HepG2 (cell line): ENCODE results near the gene STK4. TPM values are rescaled to one million over a fixed set of nuclear protein-coding genes. Genes with fewer than 3 reads are reported as not detected.

Experiments used
- ADNP ChIP-seq: sonication (generic); formaldehyde crosslinking; IDR thresholded peaks from 2 replicates; pipeline ENCODE4 v1.4.0; 2020; ENCODE audit warnings: missing genetic modification reagents
- AHDC1 ChIP-seq: sonication (generic); formaldehyde crosslinking; IDR thresholded peaks from 2 replicates; pipeline ENCODE4 v1.5.1; 2020; ENCODE audit warnings: mild to moderate bottlenecking, missing genetic modification reagents, borderline replicate concordance
- CBFB ChIP-seq: sonication (generic); formaldehyde crosslinking; IDR thresholded peaks from 2 replicates; pipeline ENCODE4 v1.4.0; 2020; ENCODE audit warnings: missing genetic modification reagents
- CSRNP2 ChIP-seq: sonication (generic); formaldehyde crosslinking; conservative IDR thresholded peaks from 2 replicates; pipeline ENCODE4 v1.8.0; 2022; ENCODE audit warnings: low read depth, missing genetic modification reagents
- FUBP1 ChIP-seq: sonication (generic); formaldehyde crosslinking; IDR thresholded peaks from 2 replicates; pipeline ENCODE4 v1.5.1; 2020; ENCODE audit warnings: missing genetic modification reagents, mild to moderate bottlenecking, borderline replicate concordance
- GATA4 ChIP-seq: sonication (generic); IDR thresholded peaks from 2 replicates; pipeline ENCODE4 v1.6.1; 2016; ENCODE audit warnings: antibody characterized with exemption, low read depth, borderline replicate concordance
- NFE2L1 ChIP-seq: sonication (generic); formaldehyde crosslinking; IDR thresholded peaks from 2 replicates; pipeline ENCODE4 v1.4.0; 2020; ENCODE audit warnings: missing genetic modification reagents, mild to moderate bottlenecking, borderline replicate concordance
- NR3C1 ChIP-seq: sonication (generic); formaldehyde crosslinking; IDR thresholded peaks from 2 replicates; pipeline ENCODE4 v1.4.0; 2020; ENCODE audit warnings: missing genetic modification reagents
- PBX3 ChIP-seq: sonication (generic); formaldehyde crosslinking; IDR thresholded peaks from 2 replicates; pipeline ENCODE4 v1.8.1; 2023; ENCODE audit warnings: missing genetic modification reagents, inconsistent platforms, borderline replicate concordance
- SNAPC5 ChIP-seq: sonication (generic); formaldehyde crosslinking; IDR thresholded peaks from 2 replicates; pipeline ENCODE4 v1.8.1; 2023; ENCODE audit warnings: mild to moderate bottlenecking, missing genetic modification reagents, borderline replicate concordance
- ZKSCAN1 ChIP-seq: fragments of 150-350 bp; IDR thresholded peaks from 2 replicates; pipeline ENCODE4 v1.6.1; 2014; ENCODE audit warnings: low read length
- ZNF331 ChIP-seq: sonication (generic); formaldehyde crosslinking; IDR thresholded peaks from 2 replicates; pipeline ENCODE4 v1.4.0; 2020; ENCODE audit warnings: missing genetic modification reagents
- ZNF337 ChIP-seq: sonication (generic); formaldehyde crosslinking; IDR thresholded peaks from 2 replicates; pipeline ENCODE4 v1.5.1; 2020; ENCODE audit warnings: missing genetic modification reagents, low read depth, mild to moderate bottlenecking, borderline replicate concordance
- ZNF44 ChIP-seq: sonication (generic); formaldehyde crosslinking; IDR thresholded peaks from 2 replicates; pipeline ENCODE4 v1.5.1; 2020; ENCODE audit warnings: mild to moderate bottlenecking, missing genetic modification reagents
- ZNF549 ChIP-seq: sonication (generic); formaldehyde crosslinking; IDR thresholded peaks from 2 replicates; pipeline ENCODE4 v1.5.0; 2020; ENCODE audit warnings: missing genetic modification reagents
- ZNF569 ChIP-seq: sonication (generic); formaldehyde crosslinking; IDR thresholded peaks from 2 replicates; pipeline ENCODE4 v1.5.0; 2020; ENCODE audit warnings: mild to moderate bottlenecking, missing genetic modification reagents, moderate library complexity, borderline replicate concordance
- ZNF629 ChIP-seq: sonication (generic); formaldehyde crosslinking; conservative IDR thresholded peaks from 2 replicates; pipeline ENCODE4 v1.5.0; 2020; ENCODE audit warnings: missing genetic modification reagents
- ZNF800 ChIP-seq: sonication (generic); formaldehyde crosslinking; IDR thresholded peaks from 2 replicates; pipeline ENCODE4 v1.4.0; 2020; ENCODE audit warnings: missing genetic modification reagents
- polyA plus RNA-seq, 8 experiments: library from polyadenylated mRNA; depleted of rRNA in 3 of 8; stranded (reverse) in 7 of 8; unstranded in 1 of 8; fragments of >200 nt; fragmentation: Illumina TruSeq in 4 of 8; extraction: Trizol in 4 of 8; gene quantifications; 2 replicates each; pipeline versions ENCODE4 v1.2.1 to v1.2.3, GENCODE V29; 2011 to 2016; ENCODE audit warnings: low read depth in 4 of 8, missing spikeins in 1 of 8, mixed read lengths in 1 of 8; ENCODE audit not compliant: insufficient read depth in 1 of 8
- total RNA-seq, 5 experiments: library from RNA; depleted of rRNA; stranded (reverse); fragments of >200 nt; fragmentation: Illumina TruSeq; extraction: Trizol; gene quantifications; 2 replicates each; pipeline ENCODE4 v1.2.3, GENCODE V29; 2016; ENCODE audit warnings: low read depth in 1 of 5

Gene STK4
- total and polyA plus RNA-seq, 2 of the 13 experiments (the other 11 are each of a cell fraction or from before 2014, with no cell fraction given) = 25.6 to 38.3 TPM

GRCh38 chr20:45077559-45077958 lies 111.2 kb downstream of the STK4 start (continued):
- TF ChIP-seq AHDC1 = peak; percentile 88; the same call in 1 of the 2 replicates
- TF ChIP-seq ZNF629 (CRISPR knock-in tag) = peak; percentile 87
- TF ChIP-seq ADNP (CRISPR knock-in tag) = peak; percentile 96
- no peak for TF ChIP-seq NR3C1
- TF ChIP-seq CSRNP2 (CRISPR knock-in tag) = no peak
- TF ChIP-seq ZNF569 (CRISPR knock-in tag) = no peak
- no peak for TF ChIP-seq ZKSCAN1
- TF ChIP-seq NFE2L1 = no peak
- TF ChIP-seq ZNF549 (CRISPR knock-in tag) = no peak; the same call in 1 of the 2 replicates
- no peak for TF ChIP-seq ZNF337 (CRISPR knock-in tag)
- no peak for TF ChIP-seq ZNF44
- no peak for TF ChIP-seq ZNF800 (CRISPR knock-in tag)
- TF ChIP-seq ZNF331 (CRISPR knock-in tag) = peak; percentile 63; the same call in 1 of the 2 replicates
- TF ChIP-seq PBX3 (CRISPR knock-in tag) = no peak
- TF ChIP-seq FUBP1 (CRISPR knock-in tag) = no peak
- no peak for TF ChIP-seq GATA4
- no peak for TF ChIP-seq SNAPC5 (CRISPR knock-in tag)
- TF ChIP-seq CBFB (CRISPR knock-in tag) = peak; percentile 51; the same call in 1 of the 2 replicates
